NCI-H226 (cell line): ENCODE data around the gene LPO.

Experiments used
- DNase-seq: peaks from one replicate; pipeline ENCODE4 v3.0.0-alpha.2; 2015

The LPO gene

GRCh38 chr17:58229881-58230280 lies 8.5 kb upstream of the LPO start:
- no peak for DNase-seq

- DNase-seq = no peak
Observed at GRCh38 chr17:58231641-58232040, 6.7 kb upstream of the LPO start.

GRCh38 chr17:58232707-58233156 lies 5.7 kb upstream of the LPO start:
- peak; percentile 98 for DNase-seq

- no peak for DNase-seq
Observed at GRCh38 chr17:58233543-58233942, 4.8 kb upstream of the LPO start.

- DNase-seq = no peak
Observed at GRCh38 chr17:58234512-58234911, 3.9 kb upstream of the LPO start.

GRCh38 chr17:58235821-58236220 lies 2.6 kb upstream of the LPO start:
- no peak for DNase-seq

GRCh38 chr17:58236394-58236793 lies 2.0 kb upstream of the LPO start:
- no peak for DNase-seq

- no peak for DNase-seq
Observed at GRCh38 chr17:58239987-58240386, 1.6 kb downstream of the LPO start.

- DNase-seq = peak; percentile 28
Observed at GRCh38 chr17:58242171-58242784, 3.9 kb downstream of the LPO start.

GRCh38 chr17:58244963-58245362 lies 6.6 kb downstream of the LPO start:
- no peak for DNase-seq

GRCh38 chr17:58245428-58246103 lies 7.2 kb downstream of the LPO start:
- no peak for DNase-seq

- DNase-seq = no peak
Observed at GRCh38 chr17:58246104-58246740, 7.8 kb downstream of the LPO start.

- no peak for DNase-seq
Observed at GRCh38 chr17:58246781-58247180, 8.4 kb downstream of the LPO start.

- no peak for DNase-seq
Observed at GRCh38 chr17:58247511-58248363, 9.4 kb downstream of the LPO start.

GRCh38 chr17:58248955-58249269 lies 10.5 kb downstream of the LPO start:
- no peak for DNase-seq

- DNase-seq = peak; percentile 31
Observed at GRCh38 chr17:58249270-58250133, 11.1 kb downstream of the LPO start.

GRCh38 chr17:58250344-58251011 lies 12.1 kb downstream of the LPO start:
- DNase-seq = no peak

GRCh38 chr17:58252141-58252540 lies 13.8 kb downstream of the LPO start:
- no peak for DNase-seq

- DNase-seq = no peak
Observed at GRCh38 chr17:58253082-58253481, 14.7 kb downstream of the LPO start.

GRCh38 chr17:58254803-58255202 lies 16.4 kb downstream of the LPO start:
- no peak for DNase-seq

- DNase-seq = no peak
Observed at GRCh38 chr17:58262149-58262548, 23.8 kb downstream of the LPO start.

- DNase-seq = no peak
Observed at GRCh38 chr17:58263773-58264172, 25.4 kb downstream of the LPO start.
